IPS-18a (cell line): ENCODE measurements around the gene HPCA.
"Not testable (repeated sequence)": the region's sequence is repeated elsewhere in the genome, so short reads cannot be mapped to it uniquely, and the experiment has no call there.

ENCODE experiments used
- H3K27ac ChIP-seq: one replicate; pipeline ENCODE4 v1.5.1; 2013; ENCODE audit warnings: low read length
- H3K27me3 ChIP-seq: one replicate; pipeline ENCODE4 v1.6.1; 2013; ENCODE audit warnings: mild to moderate bottlenecking, low read length; ENCODE audit not compliant: control insufficient read depth, insufficient read depth
- H3K36me3 ChIP-seq: one replicate; pipeline ENCODE4 v1.6.1; 2013; ENCODE audit warnings: low read depth, low read length; ENCODE audit not compliant: control insufficient read depth
- H3K4me1 ChIP-seq: one replicate; pipeline ENCODE4 v1.6.1; 2013; ENCODE audit warnings: low read depth, low read length; ENCODE audit not compliant: control insufficient read depth
- H3K4me3 ChIP-seq: one replicate; pipeline ENCODE4 v1.5.1; 2013; ENCODE audit warnings: low read length
- H3K9ac ChIP-seq: one replicate; pipeline ENCODE4 v1.6.1; 2013; ENCODE audit warnings: mild to moderate bottlenecking, low read length, moderate library complexity
- H3K9me3 ChIP-seq: one replicate; pipeline ENCODE4 v1.6.1; 2013; ENCODE audit warnings: low read depth, low read length; ENCODE audit not compliant: control insufficient read depth

The HPCA gene

GRCh38 chr1:32900956-32901822, 14.9 kb downstream of the HPCA start, which contains the start of gene TMEM54:
TMEM54 (minus strand) TSS chr1:32901389; CDS start chr1:32901238, 151 bp downstream.
- no peaks in the 10 kb centered on the region for H3K36me3 ChIP-seq
- H3K9me3 ChIP-seq: no peaks in the 10 kb centered on the region
- H3K4me3 ChIP-seq: peak within 1 kb of the TSS; percentile 50
- no peaks in the 10 kb centered on the region for H3K4me1 ChIP-seq
- no peak within 1 kb of the TSS for H3K9ac ChIP-seq
- peaks cover 44% of the 10 kb centered on the region for H3K27me3 ChIP-seq
- no peak within 1 kb of the TSS for H3K27ac ChIP-seq

- H3K27ac ChIP-seq: no peak overlapping the region
These were observed 15.7 kb downstream of the HPCA start for GRCh38 chr1:32901823-32902534.

GRCh38 chr1:32902535-32902920, 16.2 kb downstream of the HPCA start:
- no peak overlapping the region for H3K4me3 ChIP-seq
- H3K27ac ChIP-seq: no peak overlapping the region
- no peak overlapping the region for H3K9ac ChIP-seq
- no peaks in the 10 kb centered on the region for H3K4me1 ChIP-seq
- no peaks in the 10 kb centered on the region for H3K9me3 ChIP-seq
- no peaks in the 10 kb centered on the region for H3K36me3 ChIP-seq
- peaks cover 44% of the 10 kb centered on the region for H3K27me3 ChIP-seq

More at GRCh38 chr1:32901823-32902534, 15.7 kb downstream of the HPCA start:
- H3K4me1 ChIP-seq: no peaks in the 10 kb centered on the region
- H3K4me3 ChIP-seq: peak overlapping the region; percentile 47
- H3K9ac ChIP-seq: no peak overlapping the region
- no peaks in the 10 kb centered on the region for H3K36me3 ChIP-seq
- H3K9me3 ChIP-seq: no peaks in the 10 kb centered on the region
- H3K27me3 ChIP-seq: peaks cover 44% of the 10 kb centered on the region

GRCh38 chr1:32903991-32904785, 17.9 kb downstream of the HPCA start:
- Histone ChIP-seq H3K4me1 (no peaks in the 10 kb centered on the region), H3K4me3 (no peak overlapping the region), H3K27me3 (peaks cover 36% of the 10 kb centered on the region), H3K9ac (no peak overlapping the region), H3K27ac (no peak overlapping the region), H3K9me3 (no peaks in the 10 kb centered on the region), H3K36me3 (no peaks in the 10 kb centered on the region)

- Histone ChIP-seq H3K9me3 (no peaks in the 10 kb centered on the region), H3K27me3 (peaks cover 30% of the 10 kb centered on the region), H3K4me1 (no peaks in the 10 kb centered on the region), H3K36me3 (no peaks in the 10 kb centered on the region), H3K9ac (no peak overlapping the region), H3K4me3 (no peak overlapping the region), H3K27ac (no peak overlapping the region)
These were observed 18.5 kb downstream of the HPCA start for GRCh38 chr1:32904797-32905196.

GRCh38 chr1:32905588-32905987, 19.3 kb downstream of the HPCA start:
- H3K4me3 ChIP-seq, H3K4me1 ChIP-seq, H3K27ac ChIP-seq, H3K9ac ChIP-seq, H3K36me3 ChIP-seq, H3K9me3 ChIP-seq: not testable (repeated sequence)
- H3K27me3 ChIP-seq: peaks cover 22% of the 10 kb centered on the region

- Histone ChIP-seq H3K9me3 (no peaks in the 10 kb centered on the region), H3K27me3 (peaks cover 12% of the 10 kb centered on the region), H3K27ac (no peak overlapping the region), H3K4me3 (no peak overlapping the region), H3K4me1 (no peaks in the 10 kb centered on the region), H3K36me3 (no peaks in the 10 kb centered on the region), H3K9ac (no peak overlapping the region)
These were observed 20.4 kb downstream of the HPCA start for GRCh38 chr1:32906654-32907053.

GRCh38 chr1:32907435-32907834, 21.1 kb downstream of the HPCA start:
- Histone ChIP-seq H3K4me1 (no peaks in the 10 kb centered on the region), H3K9ac (no peak overlapping the region), H3K27me3 (peaks cover 4% of the 10 kb centered on the region), H3K4me3 (no peak overlapping the region), H3K27ac (no peak overlapping the region), H3K36me3 (no peaks in the 10 kb centered on the region), H3K9me3 (no peaks in the 10 kb centered on the region)

GRCh38 chr1:32910319-32910718, 24.0 kb downstream of the HPCA start:
- no peaks in the 10 kb centered on the region for H3K36me3 ChIP-seq
- no peaks in the 10 kb centered on the region for H3K27me3 ChIP-seq
- no peak overlapping the region for H3K27ac ChIP-seq
- no peak overlapping the region for H3K9ac ChIP-seq
- no peaks in the 10 kb centered on the region for H3K9me3 ChIP-seq
- no peaks in the 10 kb centered on the region for H3K4me1 ChIP-seq
- H3K4me3 ChIP-seq: no peak overlapping the region

- H3K9ac ChIP-seq: no peak overlapping the region
- H3K4me3 ChIP-seq: no peak overlapping the region
- no peaks in the 10 kb centered on the region for H3K4me1 ChIP-seq
- H3K27me3 ChIP-seq: no peaks in the 10 kb centered on the region
- no peaks in the 10 kb centered on the region for H3K9me3 ChIP-seq
- H3K36me3 ChIP-seq: no peaks in the 10 kb centered on the region
- H3K27ac ChIP-seq: no peak overlapping the region
These were observed 29.7 kb downstream of the HPCA start for GRCh38 chr1:32915766-32916706.
